ENCODE results near the gene TRAPPC3.

TRAPPC3 gene

GRCh38 chr1:36125129-36125991 lies 23.9 kb downstream of the TRAPPC3 start, which contains the start of gene COL8A2:
COL8A2 (minus strand) TSS chr1:36125222; CDS start chr1:36100242, 24,980 bp downstream.
- no peak for DNase-seq

DNA sequence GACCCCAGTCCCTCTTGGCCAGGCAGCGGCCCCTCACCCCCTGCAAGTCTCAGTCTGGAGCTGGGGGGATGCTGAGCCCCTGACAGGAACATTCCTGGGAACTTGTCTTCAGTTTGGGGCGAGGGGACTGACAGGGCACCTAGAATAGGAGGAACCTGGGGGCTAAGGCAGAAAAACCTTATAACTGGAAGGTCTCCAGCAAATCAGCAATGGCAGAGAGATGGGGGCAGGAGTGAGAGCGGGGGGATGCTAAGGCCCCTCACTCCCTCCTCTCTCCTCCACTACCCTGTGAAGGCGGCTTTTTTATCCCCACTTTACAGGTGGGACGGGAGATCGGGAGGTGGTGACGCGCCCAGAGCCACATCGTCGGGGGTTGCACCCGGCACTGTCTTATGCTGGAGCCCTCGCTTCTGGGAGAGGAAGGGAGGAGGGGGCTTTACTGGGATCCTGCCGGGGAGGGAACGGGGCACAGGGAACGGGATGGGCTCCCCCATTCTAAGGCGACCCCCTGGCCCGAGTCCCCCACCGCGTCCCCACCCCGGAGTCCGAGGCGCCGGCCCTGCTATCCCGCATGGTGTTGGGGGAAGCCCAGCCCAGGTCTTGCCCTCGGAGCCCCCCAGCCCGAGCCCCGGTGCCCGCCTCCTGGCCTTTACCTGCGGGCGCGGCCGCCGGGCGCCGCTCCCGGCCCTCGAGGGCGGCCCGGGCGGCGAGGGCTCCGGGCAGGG lies 24.7 kb downstream of the TRAPPC3 start:
- DNase-seq = no peak

DNA sequence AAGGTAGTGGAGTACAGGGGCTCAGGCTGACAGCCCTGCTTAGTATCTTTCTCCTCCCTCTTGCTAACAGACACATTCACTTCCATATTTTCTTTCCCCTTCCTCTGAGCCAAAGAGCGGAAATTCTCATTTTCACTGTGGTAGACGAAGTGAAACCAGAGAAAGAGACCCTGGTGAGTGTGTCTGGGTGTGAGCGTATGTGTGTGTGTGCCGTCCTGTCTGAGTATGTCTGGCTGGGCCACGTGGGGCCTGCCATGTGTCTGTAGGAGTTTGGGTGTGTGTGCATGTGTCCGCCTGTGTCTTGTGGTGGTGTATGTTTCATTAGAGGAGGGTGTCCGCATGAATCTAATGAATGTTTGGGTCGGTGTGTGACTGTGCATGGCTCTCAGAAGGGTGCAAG lies 25.9 kb downstream of the TRAPPC3 start:
- peak; percentile 71 for DNase-seq

GRCh38 chr1:36122062-36123030 lies 26.9 kb downstream of the TRAPPC3 start:
- no peak for DNase-seq

DNA sequence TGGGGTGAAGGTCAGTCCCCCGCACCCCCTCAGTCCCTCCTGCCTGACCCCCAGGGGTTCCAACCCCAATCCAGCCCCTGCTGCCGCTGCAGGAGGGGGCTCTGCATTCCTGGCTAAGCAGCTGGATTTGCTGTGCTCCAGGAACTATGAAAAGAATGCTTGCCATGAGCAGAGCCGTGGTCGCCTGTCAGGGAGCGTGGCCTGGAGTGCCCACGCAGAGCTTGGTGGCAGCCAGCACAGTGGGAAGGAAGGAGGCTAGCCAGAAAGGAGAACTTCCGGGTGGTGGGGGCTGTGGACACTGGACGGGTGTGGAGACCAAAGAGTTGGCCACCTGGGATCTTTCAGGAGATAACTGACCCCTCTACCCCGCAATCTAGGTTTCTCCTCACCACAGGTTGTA lies 29.8 kb downstream of the TRAPPC3 start:
- DNase-seq = no peak

DNA sequence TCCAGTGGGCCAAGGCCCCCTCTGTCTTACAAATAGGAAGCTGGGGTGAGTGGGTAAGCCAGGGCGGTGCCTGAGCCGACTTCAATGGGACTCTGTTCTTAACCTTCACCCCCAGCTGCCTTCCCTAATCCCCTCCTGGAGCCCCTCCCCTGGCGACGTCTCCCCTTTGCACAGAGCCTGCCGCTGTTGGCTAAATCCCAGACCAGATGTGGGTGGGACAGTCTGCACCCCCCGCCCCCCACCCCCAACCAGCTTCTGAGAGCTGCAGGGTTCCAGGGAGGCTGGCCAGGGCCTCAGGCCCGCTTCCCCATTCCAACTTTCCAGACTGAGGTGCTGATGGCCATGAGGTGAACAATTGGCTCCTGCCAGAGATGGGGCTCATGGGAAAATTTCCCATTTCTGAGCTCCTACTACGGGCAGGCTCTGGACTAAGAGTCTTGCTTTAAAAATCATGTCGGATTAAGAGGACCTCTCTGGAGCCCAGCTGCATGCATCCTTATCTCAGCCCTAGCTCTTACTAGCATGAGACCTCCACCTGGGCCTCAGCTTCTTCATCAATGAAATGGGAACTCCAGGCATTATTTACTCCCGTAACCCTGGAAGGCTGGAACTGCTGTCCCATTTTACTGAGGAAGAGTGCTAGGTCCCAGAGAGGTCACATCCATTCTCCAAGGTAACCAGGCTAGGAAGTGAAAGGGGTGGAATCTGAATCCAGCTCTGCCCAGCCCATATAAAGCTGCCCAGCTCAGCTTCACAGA lies 30.7 kb downstream of the TRAPPC3 start:
- DNase-seq = no peak

GRCh38 chr1:36116901-36117300 lies 32.4 kb downstream of the TRAPPC3 start:
- no peak for DNase-seq

DNA sequence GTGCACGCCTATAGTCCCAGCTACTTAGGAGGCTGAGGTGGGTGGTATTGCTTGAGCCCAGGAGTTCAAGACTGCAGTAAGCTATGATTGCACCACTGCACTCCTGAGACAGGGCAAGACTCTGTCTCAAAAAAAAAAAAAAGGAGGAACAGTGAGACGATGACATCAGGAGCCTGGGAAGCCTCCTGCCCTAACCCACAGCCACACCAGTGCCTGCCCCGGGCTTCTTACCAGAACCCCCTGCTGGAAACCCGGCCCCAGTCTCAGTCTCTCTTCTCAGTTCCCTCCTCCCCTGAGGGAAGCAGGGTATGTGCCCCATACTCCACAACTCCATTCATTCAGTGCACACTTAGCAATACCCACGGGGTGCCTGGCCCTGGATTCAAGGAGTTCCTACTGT lies 33.4 kb downstream of the TRAPPC3 start:
- DNase-seq = peak; percentile 34

GRCh38 chr1:36115200-36115669 lies 34.1 kb downstream of the TRAPPC3 start:
- DNase-seq = no peak

- no peak for DNase-seq
These were observed 34.9 kb downstream of the TRAPPC3 start for GRCh38 chr1:36114371-36114770.

- DNase-seq = no peak
These were observed 36.5 kb downstream of the TRAPPC3 start for GRCh38 chr1:36112823-36113222.

DNA sequence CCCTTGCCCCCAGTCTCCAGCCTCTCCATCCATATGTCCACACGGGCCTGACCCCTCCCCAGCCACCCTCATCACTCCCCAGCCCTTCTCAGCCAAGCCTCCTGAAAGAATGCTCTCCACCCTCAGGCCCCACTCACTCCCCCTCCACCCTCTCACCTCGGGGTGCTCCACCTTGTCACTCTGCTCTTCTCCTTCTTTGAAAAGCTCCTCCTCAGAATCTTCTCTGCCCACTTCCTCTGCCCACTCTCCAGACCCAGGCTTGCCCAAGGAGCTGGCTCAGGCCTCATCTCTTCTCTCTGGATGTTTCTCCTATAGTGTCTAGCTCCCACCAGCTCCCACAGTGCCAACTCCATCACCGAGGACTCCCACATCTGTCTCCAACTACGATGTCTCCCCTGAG lies 38.1 kb downstream of the TRAPPC3 start:
- DNase-seq = no peak

DNA sequence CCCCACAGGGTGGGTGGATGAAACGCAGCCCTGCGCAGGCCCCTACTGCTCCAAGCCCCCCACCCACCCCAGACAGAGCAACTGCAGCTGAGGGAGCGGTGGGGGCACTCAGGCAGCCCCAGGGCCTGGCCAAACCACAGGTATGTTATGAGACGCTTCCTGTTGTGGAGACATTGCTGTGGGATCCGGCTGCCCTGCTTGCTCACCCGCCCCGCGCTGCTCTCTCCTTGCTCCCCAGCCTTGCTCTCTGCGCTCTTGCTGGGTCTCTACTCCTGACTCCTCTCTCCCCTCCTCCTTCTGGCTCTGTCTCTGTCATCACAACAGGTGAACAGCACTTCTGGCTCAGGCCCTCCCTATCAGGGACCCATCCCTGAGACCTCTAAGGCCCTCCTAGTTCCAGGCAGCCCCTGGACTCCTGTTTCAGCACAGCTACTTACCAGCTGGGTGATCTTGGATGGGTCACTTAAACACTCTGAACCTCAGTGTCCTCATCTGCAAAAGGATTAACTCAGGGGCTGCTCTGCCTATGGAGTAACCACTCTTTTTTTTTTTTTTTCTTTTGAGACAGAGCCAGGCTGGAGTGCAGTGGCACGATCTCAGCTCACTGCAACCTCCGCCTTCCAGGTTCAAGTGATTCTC lies 40.1 kb downstream of the TRAPPC3 start:
- DNase-seq = peak; percentile 51

DNA sequence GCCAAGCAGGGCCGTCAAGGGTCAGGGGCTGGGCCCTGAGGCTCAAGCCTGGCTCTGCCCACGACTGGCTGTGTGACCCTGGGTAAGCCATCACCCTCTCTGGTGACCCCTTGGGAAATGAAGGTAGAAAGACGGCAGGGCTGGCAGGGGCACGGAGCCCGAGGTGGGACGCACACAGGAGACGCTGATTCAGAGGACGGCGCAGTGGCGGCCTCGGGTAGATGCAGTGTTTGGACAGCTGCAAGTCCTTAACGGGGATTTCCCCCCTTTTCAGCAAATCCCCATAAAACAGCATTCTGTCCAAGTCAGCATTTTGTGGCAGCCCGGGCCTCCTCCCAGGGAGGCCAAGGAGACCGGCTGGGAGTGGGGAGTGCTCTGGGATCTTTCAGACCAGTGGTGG lies 41.0 kb downstream of the TRAPPC3 start:
- no peak for DNase-seq

DNA sequence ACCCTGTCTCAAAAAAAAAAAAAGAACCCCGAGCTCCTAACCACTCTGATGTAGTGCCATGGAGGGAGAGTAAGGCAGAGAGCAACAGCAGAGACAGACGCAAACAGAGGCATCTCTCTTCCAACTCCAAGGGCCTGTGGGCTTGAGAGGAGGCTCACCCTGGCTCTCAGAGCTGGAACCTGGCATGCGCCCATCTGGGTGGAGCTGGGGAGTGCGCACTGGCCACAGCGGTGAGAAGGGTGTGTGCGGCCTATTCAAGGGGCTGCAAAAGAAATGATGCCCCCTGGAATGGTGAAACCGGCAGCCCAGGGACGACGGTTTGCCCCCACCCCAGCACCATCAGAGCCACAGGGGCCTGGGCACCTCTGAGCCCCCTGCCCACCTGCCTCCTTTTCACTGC lies 41.9 kb downstream of the TRAPPC3 start:
- DNase-seq = no peak

GRCh38 chr1:36106269-36106668 lies 43.0 kb downstream of the TRAPPC3 start:
- DNase-seq = no peak

- DNase-seq = no peak
These were observed 47.7 kb downstream of the TRAPPC3 start for GRCh38 chr1:36101546-36101945.

DNA sequence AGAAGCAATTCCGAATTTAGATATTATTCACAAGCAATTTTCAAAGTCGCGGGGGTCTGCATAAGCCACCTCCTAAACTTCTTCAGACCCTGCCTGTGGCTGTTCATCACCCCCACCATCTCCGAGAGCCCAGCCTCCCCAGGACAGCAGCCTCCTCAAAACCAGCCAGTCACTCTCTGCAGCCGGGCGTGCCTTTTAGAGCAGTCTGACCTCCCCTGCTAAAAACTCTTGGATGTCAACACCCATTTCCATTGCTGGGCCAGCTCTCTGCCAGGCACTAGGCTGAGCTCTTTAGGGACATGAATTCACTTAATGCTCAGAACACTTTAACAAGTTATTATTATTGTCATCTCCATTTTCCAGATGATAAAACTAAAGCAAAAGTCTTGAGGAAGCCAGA lies 48.9 kb downstream of the TRAPPC3 start:
- DNase-seq = no peak

DNA sequence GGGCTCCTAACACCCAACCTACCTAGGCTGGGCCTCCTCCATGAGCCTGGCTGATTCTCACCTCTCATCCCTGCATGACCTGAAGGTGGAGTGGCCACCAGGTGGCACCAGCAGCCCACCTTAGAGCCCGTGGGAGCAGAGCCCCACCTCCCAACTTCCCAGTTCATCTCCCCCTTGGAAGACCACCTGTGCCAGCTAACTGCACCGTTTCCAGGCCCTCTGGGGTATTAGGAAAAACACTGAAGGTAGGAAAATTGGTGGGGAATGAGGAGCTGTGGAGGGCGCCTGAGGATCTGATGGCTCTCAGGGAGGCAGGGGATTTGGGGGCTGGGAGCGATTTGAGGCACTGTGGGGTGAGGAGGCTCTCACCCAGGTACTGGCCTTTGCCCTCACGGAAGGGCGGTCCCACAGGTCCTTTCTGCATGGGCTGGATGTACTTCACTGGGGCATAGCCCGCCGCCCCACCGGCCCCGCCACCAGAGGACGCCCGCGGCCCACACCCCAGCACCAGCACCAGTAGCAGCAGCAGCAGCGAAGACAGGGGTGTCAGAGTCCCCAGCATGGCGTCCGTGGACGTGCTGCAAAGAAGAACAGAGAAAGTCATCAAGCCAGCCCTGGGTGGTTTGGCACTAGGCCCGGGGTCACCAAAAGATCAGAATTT lies 49.5 kb downstream of the TRAPPC3 start:
- peak; percentile 71 for DNase-seq

DNA sequence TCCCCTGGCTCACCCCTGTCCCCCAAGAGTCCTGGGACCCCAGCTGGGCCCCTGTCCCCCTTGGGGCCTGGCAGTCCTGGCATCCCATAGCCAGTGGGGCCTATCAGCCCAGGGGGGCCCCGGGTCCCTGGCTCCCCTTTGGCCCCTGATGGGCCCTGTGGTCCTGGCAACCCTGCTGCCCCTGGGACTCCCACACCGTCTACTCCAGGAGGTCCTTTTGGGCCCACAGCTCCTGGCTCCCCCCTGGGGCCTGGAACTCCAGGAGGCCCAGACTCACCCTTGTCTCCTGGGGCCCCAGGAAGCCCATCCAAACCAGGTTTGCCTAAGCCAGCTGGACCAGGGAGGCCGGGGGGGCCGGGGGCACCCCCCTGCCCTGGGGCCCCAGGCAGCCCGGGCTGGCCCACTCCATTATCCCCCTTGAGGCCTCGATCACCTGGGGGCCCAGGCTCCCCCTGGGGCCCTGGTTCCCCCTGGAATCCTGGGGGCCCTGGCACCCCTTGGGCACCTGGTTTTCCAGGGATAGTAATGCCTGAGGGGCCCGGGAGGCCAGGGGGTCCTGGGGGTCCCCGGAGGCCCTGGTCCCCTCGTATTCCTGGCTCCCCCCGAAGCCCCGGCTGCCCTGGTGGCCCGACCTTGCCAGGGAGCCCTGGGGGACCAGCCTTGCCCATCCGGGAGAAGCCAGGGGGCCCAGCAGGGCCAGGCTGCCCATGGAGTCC lies 50.5 kb downstream of the TRAPPC3 start:
- no peak for DNase-seq

Measured in CD4-positive, alpha-beta T cell treated with Interleukin-15 for 1 hour (primary cell).